ENCODE data around the gene SMC2. TPM values are rescaled to one million over a fixed set of nuclear protein-coding genes. Genes with fewer than 3 reads are reported as not detected.

Gene SMC2
- total RNA-seq, 2 donors from 2014 or later = 7.9 to 11.0 TPM

GRCh38 chr9:104142799-104143549 lies 48.9 kb downstream of the SMC2 start:
- H3K27ac ChIP-seq = no peak overlapping the region
- H3K36me3 ChIP-seq = no peaks in the 10 kb centered on the region
- H3K9me3 ChIP-seq = no peaks in the 10 kb centered on the region
- H3K27me3 ChIP-seq (replicated peaks; ENCODE audit: insufficient read depth) = no peaks in the 10 kb centered on the region
- H3K4me3 ChIP-seq = no peak overlapping the region
- no peak for DNase-seq (ENCODE audit: low spot score)
- intact Hi-C loops (cut with DNase I) = no loop called here
- 96% methylated on average over 3 of the region's 3 CpGs for WGBS
- TF ChIP-seq POLR2AphosphoS5 (IDR thresholded peaks at IDR 0.05) (no peak), POLR2A (IDR thresholded peaks at IDR 0.05) (no peak), CTCF (IDR thresholded peaks at IDR 0.05) (no peak)
- no peaks in the 10 kb centered on the region for H3K4me1 ChIP-seq (replicated peaks)

- no peaks in the 10 kb centered on the region for H3K36me3 ChIP-seq
- intact Hi-C loops (cut with DNase I) = no loop called here
- no peak overlapping the region for H3K27ac ChIP-seq
- no peak for TF ChIP-seq CTCF (IDR thresholded peaks at IDR 0.05)
- TF ChIP-seq POLR2AphosphoS5 (IDR thresholded peaks at IDR 0.05) = no peak
- no peak for TF ChIP-seq POLR2A (IDR thresholded peaks at IDR 0.05)
- H3K4me3 ChIP-seq = no peak overlapping the region
- 91% methylated on average over 3 of the region's 3 CpGs for whole genome bisulfite sequencing
- H3K27me3 ChIP-seq (replicated peaks; ENCODE audit: insufficient read depth) = no peaks in the 10 kb centered on the region
- no peak for DNase-seq (ENCODE audit: low spot score)
- H3K4me1 ChIP-seq (replicated peaks) = no peaks in the 10 kb centered on the region
- H3K9me3 ChIP-seq = no peaks in the 10 kb centered on the region
Observed at GRCh38 chr9:104143550-104143910, 49.4 kb downstream of the SMC2 start.

GRCh38 chr9:104144336-104144735 lies 50.2 kb downstream of the SMC2 start:
- no peaks in the 10 kb centered on the region for H3K9me3 ChIP-seq
- H3K27ac ChIP-seq = no peak overlapping the region
- intact Hi-C loops (cut with DNase I) = no loop called here
- WGBS = 90% methylated on average over 1 of the region's 1 CpG
- H3K36me3 ChIP-seq = no peaks in the 10 kb centered on the region
- no peaks in the 10 kb centered on the region for H3K27me3 ChIP-seq (replicated peaks; ENCODE audit: insufficient read depth)
- TF ChIP-seq POLR2A (IDR thresholded peaks at IDR 0.05) (no peak), CTCF (IDR thresholded peaks at IDR 0.05) (no peak), POLR2AphosphoS5 (IDR thresholded peaks at IDR 0.05) (no peak)
- H3K4me3 ChIP-seq = no peak overlapping the region
- no peak for DNase-seq (ENCODE audit: low spot score)
- H3K4me1 ChIP-seq (replicated peaks) = no peaks in the 10 kb centered on the region

- intact Hi-C loops (cut with DNase I) = no loop called here
- no peaks in the 10 kb centered on the region for H3K36me3 ChIP-seq
- WGBS = 91% methylated on average over 1 of the region's 1 CpG
- no peaks in the 10 kb centered on the region for H3K27me3 ChIP-seq (replicated peaks; ENCODE audit: insufficient read depth)
- H3K9me3 ChIP-seq = no peaks in the 10 kb centered on the region
- H3K4me3 ChIP-seq = no peak overlapping the region
- no peak for DNase-seq (ENCODE audit: low spot score)
- TF ChIP-seq POLR2A (IDR thresholded peaks at IDR 0.05) (no peak), CTCF (IDR thresholded peaks at IDR 0.05) (no peak), POLR2AphosphoS5 (IDR thresholded peaks at IDR 0.05) (no peak)
- H3K4me1 ChIP-seq (replicated peaks) = no peaks in the 10 kb centered on the region
- H3K27ac ChIP-seq = no peak overlapping the region
Observed at GRCh38 chr9:104173067-104173466, 79.0 kb downstream of the SMC2 start.

- no peaks in the 10 kb centered on the region for H3K36me3 ChIP-seq
- H3K9me3 ChIP-seq = no peaks in the 10 kb centered on the region
- H3K4me3 ChIP-seq = no peak overlapping the region
- H3K27ac ChIP-seq = no peak overlapping the region
- no peaks in the 10 kb centered on the region for H3K4me1 ChIP-seq (replicated peaks)
- TF ChIP-seq POLR2A (IDR thresholded peaks at IDR 0.05) (no peak), CTCF (IDR thresholded peaks at IDR 0.05) (peak in 3 of 4 experiments; percentile 28 to 53 (median 34)), POLR2AphosphoS5 (IDR thresholded peaks at IDR 0.05) (no peak)
- WGBS = 71% methylated on average over 3 of the region's 3 CpGs
- no peak for DNase-seq (ENCODE audit: low spot score)
- intact Hi-C loops (cut with DNase I) = no loop called here
- no peaks in the 10 kb centered on the region for H3K27me3 ChIP-seq (replicated peaks; ENCODE audit: insufficient read depth)
Observed at GRCh38 chr9:104177003-104177611, 83.0 kb downstream of the SMC2 start.
